Measurements from ENCODE around the gene GNAQ. TPM values are rescaled to one million over a fixed set of nuclear protein-coding genes. Genes with fewer than 3 reads are reported as not detected.

GNAQ gene
- polyA plus RNA-seq, 1 experiment = 21.4 TPM

GRCh38 chr9:77988630-77989029 lies 43.0 kb downstream of the GNAQ start:
- Histone ChIP-seq H3K27me3 (ENCODE audit: control insufficient read depth, insufficient read depth, low read length) (no peaks in the 10 kb centered on the region), H3K36me3 (ENCODE audit: control insufficient read depth, insufficient read depth, low read length) (no peaks in the 10 kb centered on the region), H3K4me3 (ENCODE audit: low read depth, low read length) (no peak overlapping the region)
- DNase-seq (ENCODE audit: low read depth) = no peak
- no peak for TF ChIP-seq CTCF (IDR thresholded peaks at IDR 0.05; ENCODE audit: insufficient read depth, low read depth, low read length)
- POLR2A ChIA-PET = no interaction called here
- CTCF ChIA-PET = no interaction called here

DNA sequence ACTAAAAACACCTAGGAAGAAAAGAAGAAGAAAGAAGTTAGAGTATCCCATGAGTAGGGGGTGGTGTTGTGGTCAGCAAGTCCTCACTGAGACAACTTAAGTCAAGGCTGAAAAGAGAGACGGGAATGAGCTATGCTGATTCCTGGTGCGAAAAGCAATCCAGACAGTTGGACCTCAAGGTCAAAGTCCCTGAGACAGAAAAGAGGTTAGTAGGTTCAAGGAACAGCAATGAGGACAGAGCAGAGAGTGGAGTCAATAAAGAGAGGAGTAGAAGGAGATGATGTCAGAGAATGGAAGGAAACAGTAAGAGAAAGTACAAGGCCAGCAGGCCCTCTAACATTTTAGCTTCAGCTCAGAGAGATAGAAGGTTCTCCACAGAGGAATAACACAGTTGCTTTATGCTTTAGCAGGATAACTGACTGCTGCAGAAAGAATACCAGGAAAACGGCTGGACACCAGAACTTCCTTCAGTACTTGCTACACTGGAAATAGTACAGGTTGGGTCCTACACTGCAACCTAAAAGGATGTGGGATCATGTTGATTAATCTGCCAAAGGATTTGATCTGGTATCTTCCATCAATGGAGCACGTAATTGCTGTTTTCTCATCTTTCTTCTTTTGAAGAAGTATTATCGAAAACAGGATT lies 43.6 kb downstream of the GNAQ start:
- no peaks in the 10 kb centered on the region for H3K27me3 ChIP-seq (ENCODE audit: control insufficient read depth, insufficient read depth, low read length)
- DNase-seq (ENCODE audit: low read depth) = no peak
- no peaks in the 10 kb centered on the region for H3K36me3 ChIP-seq (ENCODE audit: control insufficient read depth, insufficient read depth, low read length)
- POLR2A ChIA-PET = no interaction called here
- CTCF ChIA-PET = interaction anchor here (0.7 to 1.1 kb wide), 2 partner anchors 11 to 554 kb away, joined by 3 to 5 read pairs; no protein-coding TSS in a partner anchor
- TF ChIP-seq CTCF (IDR thresholded peaks at IDR 0.05; ENCODE audit: insufficient read depth, low read depth, low read length) = no peak
- no peak overlapping the region for H3K4me3 ChIP-seq (ENCODE audit: low read depth, low read length)

DNA sequence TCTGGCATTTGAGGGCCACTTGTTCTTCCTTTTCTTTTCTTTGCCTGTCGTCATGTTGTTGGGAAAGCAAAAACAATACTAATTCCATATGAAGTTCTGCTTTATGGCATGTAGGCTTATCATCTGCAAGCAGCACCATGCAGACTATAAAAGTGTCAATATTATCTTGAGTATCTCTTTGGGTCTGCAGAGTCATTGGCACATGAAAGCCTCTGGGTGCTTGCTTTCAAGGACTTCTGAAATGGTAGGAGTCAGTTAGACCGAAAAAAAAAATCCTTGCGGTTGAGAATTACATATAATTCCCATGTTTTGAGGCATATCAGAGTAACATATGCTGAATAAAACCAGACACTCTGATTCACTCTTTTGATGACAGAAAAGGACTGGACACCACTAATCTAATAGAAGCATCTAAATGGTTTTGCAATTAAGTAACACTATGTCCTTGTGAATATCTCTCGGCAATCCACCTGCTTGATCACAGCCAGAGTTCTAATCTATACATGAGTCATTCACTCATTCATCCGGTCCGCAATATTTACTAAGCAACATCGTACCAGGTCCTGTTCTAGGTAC lies 44.4 kb downstream of the GNAQ start:
- no peak for TF ChIP-seq CTCF (IDR thresholded peaks at IDR 0.05; ENCODE audit: insufficient read depth, low read depth, low read length)
- Histone ChIP-seq H3K4me3 (ENCODE audit: low read depth, low read length) (no peak overlapping the region), H3K27me3 (ENCODE audit: control insufficient read depth, insufficient read depth, low read length) (no peaks in the 10 kb centered on the region), H3K36me3 (ENCODE audit: control insufficient read depth, insufficient read depth, low read length) (no peaks in the 10 kb centered on the region)
- POLR2A ChIA-PET = no interaction called here
- CTCF ChIA-PET = interaction anchor here (0.7 to 1.6 kb wide), 3 partner anchors 10 to 554 kb away, joined by 3 to 5 read pairs (median 3); no protein-coding TSS in a partner anchor
- no peak for DNase-seq (ENCODE audit: low read depth)

GRCh38 chr9:77985996-77986395 lies 45.6 kb downstream of the GNAQ start:
- Histone ChIP-seq H3K36me3 (ENCODE audit: control insufficient read depth, insufficient read depth, low read length) (no peaks in the 10 kb centered on the region), H3K27me3 (ENCODE audit: control insufficient read depth, insufficient read depth, low read length) (no peaks in the 10 kb centered on the region), H3K4me3 (ENCODE audit: low read depth, low read length) (no peak overlapping the region)
- CTCF ChIA-PET = interaction anchor here (0.6 to 1.6 kb wide), 4 partner anchors 35 to 137 kb away, joined by 3 to 4 read pairs (median 3); no protein-coding TSS in a partner anchor
- TF ChIP-seq CTCF (IDR thresholded peaks at IDR 0.05; ENCODE audit: insufficient read depth, low read depth, low read length) = no peak
- DNase-seq (ENCODE audit: low read depth) = no peak
- POLR2A ChIA-PET = no interaction called here

- Histone ChIP-seq H3K27me3 (ENCODE audit: control insufficient read depth, insufficient read depth, low read length) (no peaks in the 10 kb centered on the region), H3K36me3 (ENCODE audit: control insufficient read depth, insufficient read depth, low read length) (no peaks in the 10 kb centered on the region; the same call in 1 of the 2 replicates), H3K4me3 (ENCODE audit: low read depth, low read length) (no peak overlapping the region)
- no peak for TF ChIP-seq CTCF (IDR thresholded peaks at IDR 0.05; ENCODE audit: insufficient read depth, low read depth, low read length)
- ChIA-PET CTCF (interaction anchor here (1.5 kb wide), 1 partner anchor 10 kb away, joined by 3 read pairs; no protein-coding TSS in a partner anchor), POLR2A (no interaction called here)
- no peak for DNase-seq (ENCODE audit: low read depth)
Measured at GRCh38 chr9:77983320-77983662, 48.3 kb downstream of the GNAQ start.

Data from BJ (cell line).